Measurements from ENCODE around the gene HNRNPUL1. TPM values are rescaled to one million over a fixed set of nuclear protein-coding genes. Genes with fewer than 3 reads are reported as not detected.
A peak's percentile ranks its signal among the peaks of the same experiment; 100 is the strongest.

Gene HNRNPUL1
- total and polyA plus RNA-seq, 9 of the 15 experiments (the other 6 are each of a cell fraction or from before 2014, with no cell fraction given) = 7.3 to 211 (median 85.0) TPM

DNA sequence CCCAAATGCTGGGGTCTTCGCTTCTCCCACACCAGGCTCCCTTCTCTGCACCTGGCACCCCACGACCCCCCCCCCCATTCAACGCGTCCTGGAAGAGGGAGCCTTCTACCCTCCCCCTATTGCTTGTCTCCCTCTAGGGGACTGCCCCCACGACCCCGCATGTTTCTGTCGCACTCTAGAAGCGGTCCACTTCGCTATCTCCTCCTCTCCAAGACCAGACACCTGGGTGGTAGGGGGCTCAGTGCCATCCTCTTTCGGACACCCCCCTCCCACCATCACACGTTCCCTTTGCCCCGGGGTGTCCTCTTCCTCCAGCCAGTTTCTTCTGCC lies 88.1 kb downstream of the HNRNPUL1 start (continued):
- TF ChIP-seq, protein P1, sequence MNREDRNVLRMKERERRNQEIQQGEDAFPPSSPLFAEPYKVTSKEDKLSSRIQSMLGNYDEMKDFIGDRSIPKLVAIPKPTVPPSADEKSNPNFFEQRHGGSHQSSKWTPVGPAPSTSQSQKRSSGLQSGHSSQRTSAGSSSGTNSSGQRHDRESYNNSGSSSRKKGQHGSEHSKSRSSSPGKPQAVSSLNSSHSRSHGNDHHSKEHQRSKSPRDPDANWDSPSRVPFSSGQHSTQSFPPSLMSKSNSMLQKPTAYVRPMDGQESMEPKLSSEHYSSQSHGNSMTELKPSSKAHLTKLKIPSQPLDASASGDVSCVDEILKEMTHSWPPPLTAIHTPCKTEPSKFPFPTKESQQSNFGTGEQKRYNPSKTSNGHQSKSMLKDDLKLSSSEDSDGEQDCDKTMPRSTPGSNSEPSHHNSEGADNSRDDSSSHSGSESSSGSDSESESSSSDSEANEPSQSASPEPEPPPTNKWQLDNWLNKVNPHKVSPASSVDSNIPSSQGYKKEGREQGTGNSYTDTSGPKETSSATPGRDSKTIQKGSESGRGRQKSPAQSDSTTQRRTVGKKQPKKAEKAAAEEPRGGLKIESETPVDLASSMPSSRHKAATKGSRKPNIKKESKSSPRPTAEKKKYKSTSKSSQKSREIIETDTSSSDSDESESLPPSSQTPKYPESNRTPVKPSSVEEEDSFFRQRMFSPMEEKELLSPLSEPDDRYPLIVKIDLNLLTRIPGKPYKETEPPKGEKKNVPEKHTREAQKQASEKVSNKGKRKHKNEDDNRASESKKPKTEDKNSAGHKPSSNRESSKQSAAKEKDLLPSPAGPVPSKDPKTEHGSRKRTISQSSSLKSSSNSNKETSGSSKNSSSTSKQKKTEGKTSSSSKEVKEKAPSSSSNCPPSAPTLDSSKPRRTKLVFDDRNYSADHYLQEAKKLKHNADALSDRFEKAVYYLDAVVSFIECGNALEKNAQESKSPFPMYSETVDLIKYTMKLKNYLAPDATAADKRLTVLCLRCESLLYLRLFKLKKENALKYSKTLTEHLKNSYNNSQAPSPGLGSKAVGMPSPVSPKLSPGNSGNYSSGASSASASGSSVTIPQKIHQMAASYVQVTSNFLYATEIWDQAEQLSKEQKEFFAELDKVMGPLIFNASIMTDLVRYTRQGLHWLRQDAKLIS (CRISPR knock-in tag; IDR thresholded peaks at IDR 0.05) = 0 out of 2 replicates have a peak, but pooled peaks have one; percentile 8
- TF ChIP-seq ZC3H4 (CRISPR knock-in tag; IDR thresholded peaks at IDR 0.05; ENCODE audit: borderline replicate concordance) = no peak

DNA sequence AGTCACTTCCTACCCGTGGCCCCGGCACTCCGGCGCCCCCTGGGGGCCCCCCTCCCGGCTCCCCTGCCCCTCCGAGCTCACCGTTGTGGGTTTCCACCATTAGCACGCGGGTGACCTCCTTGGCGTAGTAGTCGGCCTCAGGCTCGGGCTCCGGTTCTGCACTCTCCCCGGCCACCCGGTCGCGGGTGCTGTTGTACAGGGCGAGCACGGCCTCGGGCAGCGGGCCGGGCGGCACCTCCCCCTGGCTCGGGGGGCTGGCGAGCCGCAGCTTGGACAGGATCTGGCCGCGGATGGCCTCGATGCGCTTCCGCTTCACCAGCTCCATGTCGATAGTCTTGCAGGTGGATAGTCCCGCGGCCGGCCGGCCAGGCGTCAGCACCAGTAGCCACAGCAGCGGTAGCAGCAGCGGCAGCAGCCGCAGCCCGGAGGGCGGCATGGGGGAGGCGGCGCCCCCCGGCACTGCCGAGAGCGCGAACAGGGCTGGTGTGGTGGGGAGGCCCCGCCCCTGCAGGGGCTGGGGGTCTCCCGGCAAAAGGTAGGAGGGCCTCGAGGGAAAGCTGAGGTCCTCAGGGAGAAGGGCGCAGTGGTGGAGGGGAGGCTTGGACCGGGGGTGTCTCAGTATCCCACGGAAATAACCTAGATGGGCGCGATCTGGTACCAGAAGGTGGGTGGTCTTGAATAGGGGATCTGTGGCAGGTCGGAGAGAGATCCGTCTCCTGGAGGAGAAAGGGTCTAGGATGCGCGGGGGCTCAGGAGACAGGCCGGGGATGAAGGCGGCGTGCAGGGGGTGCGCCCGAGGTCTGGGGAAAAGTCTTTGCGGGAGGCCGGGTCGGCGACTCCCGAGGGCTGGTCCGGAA lies 88.7 kb downstream of the HNRNPUL1 start:
- CTCF ChIA-PET (ENCODE audit: low intra/inter-chr PET ratio) = interaction anchor here (0.7 kb wide), 1 partner anchor 245 kb away, joined by 3 read pairs; no protein-coding TSS in a partner anchor
- FAIRE-seq = no peak
- H3K27ac ChIP-seq (ENCODE audit: extremely low read depth, low read depth, low read length) = peak overlapping the region; percentile 93
- H3K4me1 ChIP-seq (replicated peaks in 1 of 2; ENCODE audit: control insufficient read depth in 2 of 2, insufficient read depth in 2 of 2, low read length in 2 of 2) = peaks cover 11 to 47% of the 10 kb centered on the region in 2 experiments
- H3K27me3 ChIP-seq (ENCODE audit: control insufficient read depth in 2 of 2, insufficient read depth in 2 of 2, low read length in 2 of 2) = no peaks in the 10 kb centered on the region
- H4K20me1 ChIP-seq (replicated peaks; ENCODE audit: control insufficient read depth, insufficient read depth, low read length) = peaks cover 17% of the 10 kb centered on the region
- H3K79me2 ChIP-seq (ENCODE audit: control insufficient read depth, insufficient read depth, low read length) = peaks cover 64% of the 10 kb centered on the region
- intact Hi-C loops (cut with micrococcal nuclease) = loop anchor here (1.0 to 5.0 kb wide), 3 partner anchors 30 to 91 kb away; partner anchors contain the start of gene HNRNPUL1
- DNase-seq (ENCODE audit: extremely low read depth in 1 of 4, low spot score in 3 of 4) = peak; percentile 73 to 84 (median 77)
- H3K9ac ChIP-seq (ENCODE audit: insufficient read depth in 1 of 2, low read depth in 2 of 2, low read length in 2 of 2) = peak overlapping the region; percentile 85 to 99
- POLR2A ChIA-PET = interaction anchor here (0.6 to 3.1 kb wide), 8 partner anchors 11 to 1125 kb away, joined by 3 to 20 read pairs (median 4); partner anchors contain the start of gene B9D2
- WGBS (ENCODE audit: insufficient coverage, low coverage, missing lambda C conversion rate) = 2% methylated on average over 48 of the region's 71 CpGs
- in situ Hi-C loops (cut with MboI) = no loop called here
- H3K36me3 ChIP-seq (ENCODE audit: control insufficient read depth, insufficient read depth, low read length) = peaks cover 33% of the 10 kb centered on the region
- H3K9me1 ChIP-seq (ENCODE audit: control insufficient read depth, insufficient read depth, low read length) = no peaks in the 10 kb centered on the region
- peak overlapping the region; percentile 70 for H2AFZ ChIP-seq (ENCODE audit: low read depth, low read length)
- ATAC-seq = peak; percentile 55
- peak overlapping the region; percentile 98 for H3K4me3 ChIP-seq
- no TSS peak for BruUV-seq (replicated peaks)
- no peaks in the 10 kb centered on the region for H3K9me3 ChIP-seq (replicated peaks; ENCODE audit: control insufficient read depth, insufficient read depth, low read depth, low read length)
- H3K4me2 ChIP-seq (ENCODE audit: insufficient read depth, low read length) = peak overlapping the region; percentile 100
- TF ChIP-seq ZNF311 (CRISPR knock-in tag; IDR thresholded peaks at IDR 0.05) (no peak), ZNF263 (CRISPR knock-in tag; IDR thresholded peaks at IDR 0.05; ENCODE audit: borderline replicate concordance) (no peak), CREM (IDR thresholded peaks at IDR 0.05; ENCODE audit: low read depth) (0 out of 2 replicates have a peak, but pooled peaks have one; percentile 7), HNRNPH1 (optimal IDR thresholded peaks at IDR 0.05; ENCODE audit: low read depth, low read length) (no peak), EWSR1 (IDR thresholded peaks at IDR 0.05; ENCODE audit: borderline replicate concordance, low read depth, partially characterized antibody) (no peak), ZNF347 (CRISPR knock-in tag; IDR thresholded peaks at IDR 0.05; ENCODE audit: low read depth) (no peak), POU5F1 (IDR thresholded peaks at IDR 0.05; ENCODE audit: borderline replicate concordance, low read depth, low read length, partially characterized antibody) (no peak), E2F3 (CRISPR knock-in tag; IDR thresholded peaks at IDR 0.05) (no peak)

Data from K562 (cell line).